Ovary (tissue), 9 donors: ENCODE results near the gene PPARD. TPM values are rescaled to one million over a fixed set of nuclear protein-coding genes. Genes with fewer than 3 reads are reported as not detected.

Experiments
- DNase-seq, 5 donors: peaks; one replicate each; pipeline ENCODE4 v3.0.0-alpha.2; 2019 to 2020
- H3K27ac ChIP-seq, 2 donors: fragments of 200-600 bp; one replicate each; pipeline versions ENCODE4 v1.5.1 to v1.8.0; 2019 to 2022
- H3K27me3 ChIP-seq: fragments of 200-600 bp; one replicate; pipeline ENCODE4 v1.8.0; 2022
- H3K36me3 ChIP-seq: fragments of 200-600 bp; sonication (generic); one replicate; pipeline ENCODE4 v1.5.1; 2019
- H3K4me1 ChIP-seq: one replicate; pipeline ENCODE4 v1.8.1; 2013; ENCODE audit warnings: mild to moderate bottlenecking, moderate library complexity; ENCODE audit not compliant: insufficient read depth
- H3K4me3 ChIP-seq: fragments of 200-600 bp; sonication (generic); one replicate; pipeline ENCODE4 v1.5.1; 2017
- H3K9me3 ChIP-seq, 2 donors: fragments of 200-600 bp in 1 of 2; sonication (generic) in 1 of 2; one replicate each; pipeline versions ENCODE4 v1.5.1 to v1.8.1; 2013 to 2019; ENCODE audit warnings: mild to moderate bottlenecking in 1 of 2, moderate library complexity in 1 of 2
- CTCF ChIP-seq, 3 donors: fragments of 450-650 bp in 2 of 3; fragments of 200-600 bp in 1 of 3; IDR thresholded peaks; one replicate each; pipeline versions ENCODE4 v1.5.1 to v1.8.0; 2016 to 2022; ENCODE audit warnings: antibody characterized with exemption in 3 of 3, mild to moderate bottlenecking in 1 of 3
- EP300 ChIP-seq: sonication (generic); formaldehyde crosslinking; IDR thresholded peaks from one replicate; pipeline ENCODE4 v1.6.1; 2017; ENCODE audit warnings: antibody characterized with exemption
- POLR2A ChIP-seq: fragments of 450-650 bp; IDR thresholded peaks from one replicate; pipeline ENCODE4 v1.6.1; 2017; ENCODE audit warnings: antibody characterized with exemption, mild to moderate bottlenecking, moderate library complexity
- WGBS, 3 donors: extraction: QIAGEN DNeasy Blood & Tissue Kit in 1 of 3; methylation state at CpG; one replicate each; pipeline versions ENCODE4 v1.1.5 to v1.1.7; 2013 to 2017; 5-methylcytosine and 5-hydroxymethylcytosine counted together
- intact Hi-C, 4 donors: fragments of 100-400 bp; cut with DNase I; formaldehyde crosslinking; loops; one replicate each; pipeline versions ENCODE4 v1.11.0 to v1.15.1; 2022 to 2023
- polyA plus RNA-seq, 2 donors: library from polyadenylated mRNA; stranded (reverse); fragments of 200-250 nt in 1 of 2; fragments of 350-450 nt in 1 of 2; fragmentation: Illumina TruSeq in 1 of 2; extraction: RNeasy Lipid Tissue Mini Kit (QIAGEN cat#74804) in 1 of 2; gene quantifications; one replicate each; pipeline ENCODE4 v1.2.3, GENCODE V29; 2013 to 2014
- total RNA-seq, 7 donors: library from RNA; depleted of rRNA in 2 of 7; stranded (reverse); fragments of >200 nt in 2 of 7; fragmentation: NEBNext Ultra II Directional in 3 of 7; extraction: Animal tissue kit (Norgen Biotek cat#: 25700) in 3 of 7; gene quantifications; one replicate each; pipeline versions ENCODE4 v1.1.0 to v1.2.4, GENCODE V29; 2016 to 2023
- donor health status: DM: no; HTN: no; CAD: no; lungs with moderate emphysema.
- donor health status: DM: no; HTN: no; CAD: no.
- donor health status: Bipolar disorder and iron deficiency.
- donor health status: DM: yes; HTN: yes; CAD: no.
- donor health status: DM: no; HTN: no; CAD: no.
- donor health status: DM: yes; HTN: yes; CAD: no.

The PPARD gene
- total and polyA plus RNA-seq, 9 donors, result 7.9 to 55.9 (median 25.0) TPM

GRCh38 chr6:35392773-35393672 lies 50.7 kb downstream of the PPARD start:
- Histone ChIP-seq H3K9me3 (no peaks in the 10 kb centered on the region), H3K27me3 (no peaks in the 10 kb centered on the region), H3K27ac (peak overlapping the region; percentile 33 to 63), H3K4me3 (no peak overlapping the region), H3K4me1 (peaks cover 25% of the 10 kb centered on the region), H3K36me3 (no peaks in the 10 kb centered on the region)
- 25 to 48% (median 31%) methylated on average over 6 of the region's 6 CpGs for WGBS, 3 donors
- intact Hi-C loops, result no loop called here
- DNase-seq, result peak; percentile 46 to 71 (median 48)
- TF ChIP-seq CTCF (IDR thresholded peaks at IDR 0.05) (no peak), POLR2A (no peak), EP300 (no peak)

- TF ChIP-seq EP300, result no peak
- no peak for TF ChIP-seq POLR2A
- TF ChIP-seq CTCF (IDR thresholded peaks at IDR 0.05), result no peak
- WGBS, 3 donors, result 48 to 54% (median 48%) methylated on average over 5 of the region's 5 CpGs
- no peak overlapping the region for H3K27ac ChIP-seq
Measured at GRCh38 chr6:35396991-35397390, 54.6 kb downstream of the PPARD start.

DNA sequence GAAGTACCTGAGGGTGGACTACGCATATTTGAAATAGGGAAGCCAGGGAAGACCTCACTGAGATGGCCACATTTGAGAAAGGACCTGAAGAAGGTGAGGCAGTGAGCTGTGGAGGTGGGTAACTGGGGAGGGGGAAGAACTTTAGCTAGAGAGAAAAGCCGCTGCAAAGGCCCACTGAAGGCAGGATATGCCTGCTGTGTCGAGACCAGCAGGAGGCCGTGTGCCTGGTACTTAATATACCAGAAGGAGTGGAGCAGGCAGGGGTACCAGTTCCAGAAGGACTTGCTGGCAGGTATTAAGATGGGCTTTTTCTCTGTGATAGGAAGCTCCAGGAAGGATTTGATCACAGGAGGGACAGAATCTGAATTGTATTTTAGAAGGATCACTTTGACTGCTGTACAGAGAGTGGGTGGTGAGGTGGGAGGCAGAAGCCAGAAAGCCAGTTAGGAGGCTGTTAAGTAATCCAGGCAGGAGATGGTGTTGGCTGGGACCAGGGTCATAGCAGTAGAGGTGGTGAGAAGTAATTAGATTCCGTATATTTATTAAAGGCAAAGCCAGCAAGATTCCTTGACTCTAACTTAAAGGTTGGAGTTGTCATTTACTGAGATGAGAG lies 55.6 kb downstream of the PPARD start:
- Histone ChIP-seq H3K9me3 (no peaks in the 10 kb centered on the region), H3K36me3 (no peaks in the 10 kb centered on the region), H3K27me3 (no peaks in the 10 kb centered on the region), H3K4me3 (no peak overlapping the region), H3K27ac (no peak overlapping the region), H3K4me1 (peaks cover 13% of the 10 kb centered on the region)
- intact Hi-C loops, result no loop called here
- TF ChIP-seq EP300 (no peak), CTCF (IDR thresholded peaks at IDR 0.05) (no peak), POLR2A (no peak)
- 93 to 98% (median 97%) methylated on average over 5 of the region's 5 CpGs for WGBS, 3 donors
- no peak for DNase-seq

More at GRCh38 chr6:35396991-35397390, 54.6 kb downstream of the PPARD start:
- no peak overlapping the region for H3K4me3 ChIP-seq
- intact Hi-C loops, result no loop called here
- H3K9me3 ChIP-seq, result no peaks in the 10 kb centered on the region
- peaks cover 21% of the 10 kb centered on the region for H3K4me1 ChIP-seq
- no peaks in the 10 kb centered on the region for H3K36me3 ChIP-seq
- H3K27me3 ChIP-seq, result no peaks in the 10 kb centered on the region
- DNase-seq, result peak in 1 of 5 donors; percentile 20

DNA sequence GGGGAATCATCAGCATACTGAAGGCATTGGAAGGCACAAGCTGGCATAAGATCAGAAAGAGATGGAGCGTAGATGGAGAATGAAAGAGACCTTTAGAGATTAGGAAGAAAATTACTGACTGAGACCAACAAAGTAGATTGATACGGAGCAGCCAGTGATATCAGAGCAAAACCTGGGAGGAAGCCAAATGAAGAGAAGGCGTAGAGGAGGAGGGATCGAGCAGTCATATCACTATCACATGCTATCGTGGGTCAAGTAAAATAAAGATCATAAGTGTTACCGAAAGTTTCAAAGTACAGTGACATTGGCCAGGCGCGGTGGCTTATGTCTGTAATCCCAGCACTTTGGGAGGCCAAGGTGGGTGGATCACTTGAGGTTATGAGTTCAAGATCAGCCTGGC lies 56.2 kb downstream of the PPARD start:
- DNase-seq, result no peak
- TF ChIP-seq EP300 (no peak), POLR2A (no peak), CTCF (IDR thresholded peaks at IDR 0.05) (no peak)
- intact Hi-C loops, result no loop called here
- Histone ChIP-seq H3K36me3 (no peaks in the 10 kb centered on the region), H3K4me3 (no peak overlapping the region), H3K27me3 (no peaks in the 10 kb centered on the region), H3K9me3 (no peaks in the 10 kb centered on the region), H3K4me1 (peaks cover 9% of the 10 kb centered on the region), H3K27ac (no peak overlapping the region)
- WGBS, 3 donors, result 91 to 95% (median 91%) methylated on average over 8 of the region's 8 CpGs
